ENCODE results near the gene C19orf18.
A peak's percentile ranks its signal among the peaks of the same experiment; 100 is the strongest.

C19orf18 gene

DNA sequence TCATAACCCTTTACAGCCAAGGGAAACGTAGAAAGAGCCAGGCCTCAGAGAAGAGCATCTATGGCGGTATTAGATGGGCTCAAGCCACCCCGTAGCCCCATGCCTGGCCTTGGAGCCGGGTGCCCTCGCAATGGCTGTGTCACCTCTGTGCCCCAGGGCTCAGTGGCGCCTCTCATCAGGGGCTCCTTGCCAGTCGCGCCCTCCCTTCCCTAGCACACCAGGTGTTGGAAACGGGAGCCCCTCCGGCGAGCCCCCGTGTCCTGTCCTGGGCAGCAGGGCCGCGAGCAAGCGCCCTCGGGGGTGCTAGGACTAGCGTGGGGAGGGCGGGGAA lies 27.3 kb downstream of the C19orf18 start:
- DNase-seq, result no peak

- DNase-seq, result no peak
Observed at GRCh38 chr19:57946316-57946715, 28.0 kb downstream of the C19orf18 start.

DNA sequence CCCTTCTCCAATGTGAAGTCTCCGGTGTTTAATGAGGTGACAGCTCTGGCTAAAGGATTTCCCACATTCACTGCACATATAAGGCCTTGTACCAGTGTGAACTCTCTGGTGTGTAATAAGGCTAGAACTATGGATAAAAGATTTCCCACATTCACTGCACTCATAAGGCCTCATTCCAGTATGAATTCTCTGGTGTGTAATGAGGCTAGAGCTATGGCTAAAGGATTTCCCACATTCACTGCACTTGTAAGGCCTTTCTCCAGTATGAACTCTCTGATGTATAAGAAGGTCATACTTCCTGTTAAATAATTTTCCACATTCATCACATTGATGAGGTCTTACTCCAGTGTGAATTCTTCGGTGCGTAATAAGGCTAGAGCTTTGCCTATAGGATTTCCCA lies 32.7 kb downstream of the C19orf18 start:
- no peak for DNase-seq

- no peak for DNase-seq
Observed at GRCh38 chr19:57935731-57936130, 38.6 kb downstream of the C19orf18 start.

GRCh38 chr19:57934820-57935665 lies 39.3 kb downstream of the C19orf18 start, which contains the start of gene ZNF418:
Gene ZNF418, minus strand, starts transcription at chr19:57935402. Its CDS starts 1,580 bp downstream, at chr19:57933822.
- peak; percentile 82 for DNase-seq

GRCh38 chr19:57927587-57927986 lies 46.7 kb downstream of the C19orf18 start:
- no peak for DNase-seq

DNA sequence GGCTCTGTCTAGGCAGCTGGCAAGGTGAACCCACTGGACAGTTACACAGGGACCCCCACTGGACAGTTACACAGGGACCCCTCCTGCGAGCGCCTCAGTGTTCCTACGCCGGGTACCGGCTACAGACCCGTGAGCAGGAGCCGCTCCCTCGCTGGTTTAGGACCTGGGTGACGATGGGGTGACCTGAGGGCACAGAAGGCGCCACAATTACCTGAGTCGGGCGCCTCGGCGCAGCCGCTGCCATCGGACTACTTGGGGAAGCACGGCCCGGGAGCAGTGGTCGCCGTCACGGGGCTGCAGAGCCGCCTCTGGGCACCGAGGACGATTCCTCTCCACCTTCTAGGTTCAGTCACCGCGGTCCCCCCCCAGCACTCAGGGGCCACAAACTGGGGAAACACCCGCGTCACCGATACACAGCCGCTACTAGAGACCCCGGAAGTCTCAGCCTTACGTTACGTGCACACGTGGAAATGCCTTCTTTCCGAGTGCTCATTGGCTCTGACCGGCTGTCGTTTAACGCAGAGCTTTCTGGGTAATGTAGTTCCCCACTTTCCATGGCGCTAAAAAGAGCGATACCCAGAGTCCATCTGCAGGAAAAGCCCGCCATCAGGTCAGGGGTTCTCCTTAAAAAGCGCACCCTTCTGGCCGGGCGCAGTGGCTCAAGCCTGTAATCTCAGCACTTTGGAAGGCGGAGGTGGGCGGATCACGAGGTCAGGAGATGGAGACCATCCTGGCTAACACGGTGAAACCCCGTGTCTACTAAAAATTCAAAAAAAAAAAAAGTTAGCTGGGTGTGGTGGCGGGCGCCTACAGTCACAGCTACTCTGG lies 58.0 kb downstream of the C19orf18 start, which contains the start of gene ZNF417:
Gene ZNF417, minus strand, starts transcription at position 425 of the 828 bp plus-strand sequence. Its CDS starts 181 bp downstream, at position 244.
- peak; percentile 91 for DNase-seq

DNA sequence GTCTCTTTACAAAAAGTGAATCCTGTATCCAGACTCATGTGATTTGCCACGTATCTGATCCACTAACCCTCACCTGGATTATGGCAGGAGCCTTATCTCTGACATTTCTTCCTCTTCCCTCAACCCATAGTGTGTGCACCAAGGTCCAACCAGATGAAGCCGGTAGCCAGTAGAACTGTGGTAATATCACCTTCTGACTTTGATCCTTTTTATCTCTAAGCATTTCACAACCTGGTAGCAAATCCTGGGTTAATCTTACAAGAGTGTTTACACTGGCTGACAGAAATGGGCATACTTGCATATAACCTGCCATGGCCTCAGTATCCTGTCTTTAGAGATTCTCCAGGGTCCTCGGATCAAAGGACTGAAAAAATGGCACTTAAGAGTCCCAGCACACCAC lies 59.8 kb downstream of the C19orf18 start:
- DNase-seq, result no peak

All from NCI-H2171 (cell line).